ENCODE measurements around the gene NRBF2. TPM values are rescaled to one million over a fixed set of nuclear protein-coding genes. Genes with fewer than 3 reads are reported as not detected.

Gene NRBF2
- total and polyA plus RNA-seq, 2 of the 4 experiments (the other 2 are of a cell fraction), result 19.9 to 20.6 TPM

GRCh38 chr10:63093227-63093626 is 39.9 kb upstream of the NRBF2 start:
- Histone ChIP-seq H3K4ac (ENCODE audit: low read depth, low read length) (no peak overlapping the region), H3K27me3 (ENCODE audit: control insufficient read depth, insufficient read depth, low read length) (no peaks in the 10 kb centered on the region; the same call in 1 of the 2 replicates), H2AK9ac (replicated peaks; ENCODE audit: low read depth, low read length, poor library complexity) (no peak overlapping the region), H3K9me1 (ENCODE audit: insufficient read depth, low read length) (no peaks in the 10 kb centered on the region), H3K36me3 (ENCODE audit: control insufficient read depth, insufficient read depth, low read length) (no peaks in the 10 kb centered on the region), H3K56ac (ENCODE audit: extremely low read depth, insufficient read depth, low read length) (no peak overlapping the region), H3K23ac (ENCODE audit: low read depth, low read length) (no peak overlapping the region), H2AFZ (replicated peaks; ENCODE audit: low read length, poor library complexity) (no peak overlapping the region), H3K4me2 (ENCODE audit: low read depth, low read length) (no peak overlapping the region), H2BK120ac (ENCODE audit: low read depth, low read length) (no peak overlapping the region), H3K9ac (ENCODE audit: low read depth, low read length) (no peak overlapping the region), H3K4me1 (ENCODE audit: control insufficient read depth, insufficient read depth, low read length) (no peaks in the 10 kb centered on the region), H2AK5ac (ENCODE audit: low read depth, low read length) (no peak overlapping the region), H2BK20ac (ENCODE audit: low read depth, low read length) (no peak overlapping the region), H3K9me3 (ENCODE audit: control insufficient read depth, insufficient read depth, low read length) (no peaks in the 10 kb centered on the region), H3K79me1 (ENCODE audit: low read depth in 1 of 2, low read length in 2 of 2) (no peaks in the 10 kb centered on the region), H3K4me3 (ENCODE audit: insufficient read depth, low read depth, low read length) (no peak overlapping the region), H4K5ac (ENCODE audit: low read depth, low read length) (no peak overlapping the region), H4K91ac (ENCODE audit: insufficient read depth, low read depth, low read length) (no peak overlapping the region), H4K20me1 (ENCODE audit: insufficient read depth, low read length) (no peaks in the 10 kb centered on the region), H3K18ac (ENCODE audit: low read depth, low read length) (no peak overlapping the region), H3K27ac (ENCODE audit: insufficient read depth, low read length) (no peak overlapping the region), H3K14ac (replicated peaks; ENCODE audit: low read depth, low read length) (no peak overlapping the region), H2BK15ac (ENCODE audit: low read depth, low read length) (no peak overlapping the region), H2BK5ac (ENCODE audit: low read depth, low read length, poor library complexity, severe bottlenecking) (no peak overlapping the region), H4K8ac (ENCODE audit: low read depth in 2 of 2, low read length in 2 of 2) (no peak overlapping the region)
- in situ Hi-C loops (cut with MboI; ENCODE audit: low sequenced_read_pairs), result no loop called here
- TF ChIP-seq RCOR1 (IDR thresholded peaks at IDR 0.05; ENCODE audit: insufficient replicate concordance, low read length) (no peak), USF2 (IDR thresholded peaks at IDR 0.05; ENCODE audit: low read depth, low read length) (no peak), BHLHE40 (IDR thresholded peaks at IDR 0.05; ENCODE audit: low read depth, low read length) (no peak), CHD1 (IDR thresholded peaks at IDR 0.05; ENCODE audit: low read depth, low read length) (no peak), RAD21 (IDR thresholded peaks at IDR 0.05; ENCODE audit: low read length) (no peak)
- no TSS peak for BruUV-seq (replicated peaks)
- no CpG with 5 or more reads among the region's 2 CpGs for WGBS, 2 experiments (ENCODE audit: extremely low coverage in 2 of 2, insufficient read length in 1 of 2)
- dilution Hi-C loops (cut with HindIII; ENCODE audit: low sequenced_read_pairs, unreplicated experiment), result no loop called here
- DNase-seq (peak; percentile 14), ATAC-seq (ENCODE audit: low read depth) (peak; percentile 44; the same call in 1 of the 2 replicates)
- intact Hi-C loops (cut with micrococcal nuclease), result no loop called here
- ChIA-PET POLR2A (ENCODE audit: unreplicated experiment) (no interaction called here), CTCF (no interaction called here)

Measured in IMR-90 (cell line).